ENCODE results near the gene NR2F2. TPM values are rescaled to one million over a fixed set of nuclear protein-coding genes. Genes with fewer than 3 reads are reported as not detected.

NR2F2 gene
- total and polyA plus RNA-seq, 2 of the 13 experiments (the other 11 are each of a cell fraction or from before 2014, with no cell fraction given) = 3.5 to 4.7 TPM

DNA sequence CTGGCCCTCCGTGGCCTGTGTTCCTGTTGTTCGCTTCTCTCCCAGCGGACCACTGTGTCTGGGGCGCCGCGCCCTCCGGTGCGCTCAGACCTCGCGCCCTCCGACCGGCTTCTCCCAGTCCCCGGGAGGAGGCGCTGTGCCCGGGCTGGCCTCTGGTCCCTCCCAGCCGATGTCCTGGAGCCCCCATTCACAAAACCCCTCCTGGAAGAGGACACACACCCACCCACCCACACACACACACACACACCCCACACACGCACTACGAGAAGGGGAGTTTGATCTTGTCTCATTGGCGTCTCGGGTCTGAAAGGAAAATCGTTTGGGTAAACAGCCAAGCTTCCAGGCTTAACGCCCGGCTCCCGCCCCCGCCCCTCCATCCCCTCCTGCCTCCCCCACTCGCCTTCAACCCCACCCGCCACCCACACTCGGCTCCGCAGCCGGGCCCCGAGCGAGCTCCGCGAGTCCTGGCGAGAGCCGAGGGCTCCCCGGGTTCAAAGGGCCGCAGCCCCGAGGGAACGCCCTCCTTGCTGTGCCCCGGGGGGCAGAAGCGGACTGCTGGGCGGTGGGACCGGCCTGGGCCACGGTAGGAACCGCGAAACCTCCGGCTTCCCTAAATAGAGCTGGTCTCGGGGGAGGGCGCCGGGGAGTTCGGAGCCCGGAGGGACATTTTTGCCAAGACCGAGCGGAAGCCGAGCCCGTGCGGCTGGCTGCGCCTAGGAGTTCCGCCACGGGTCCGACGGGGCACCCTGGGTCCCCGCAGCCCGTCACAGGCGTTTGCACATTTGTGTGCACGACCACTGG, 23.6 kb downstream of the NR2F2 start (continued):
- TF ChIP-seq, protein P1, sequence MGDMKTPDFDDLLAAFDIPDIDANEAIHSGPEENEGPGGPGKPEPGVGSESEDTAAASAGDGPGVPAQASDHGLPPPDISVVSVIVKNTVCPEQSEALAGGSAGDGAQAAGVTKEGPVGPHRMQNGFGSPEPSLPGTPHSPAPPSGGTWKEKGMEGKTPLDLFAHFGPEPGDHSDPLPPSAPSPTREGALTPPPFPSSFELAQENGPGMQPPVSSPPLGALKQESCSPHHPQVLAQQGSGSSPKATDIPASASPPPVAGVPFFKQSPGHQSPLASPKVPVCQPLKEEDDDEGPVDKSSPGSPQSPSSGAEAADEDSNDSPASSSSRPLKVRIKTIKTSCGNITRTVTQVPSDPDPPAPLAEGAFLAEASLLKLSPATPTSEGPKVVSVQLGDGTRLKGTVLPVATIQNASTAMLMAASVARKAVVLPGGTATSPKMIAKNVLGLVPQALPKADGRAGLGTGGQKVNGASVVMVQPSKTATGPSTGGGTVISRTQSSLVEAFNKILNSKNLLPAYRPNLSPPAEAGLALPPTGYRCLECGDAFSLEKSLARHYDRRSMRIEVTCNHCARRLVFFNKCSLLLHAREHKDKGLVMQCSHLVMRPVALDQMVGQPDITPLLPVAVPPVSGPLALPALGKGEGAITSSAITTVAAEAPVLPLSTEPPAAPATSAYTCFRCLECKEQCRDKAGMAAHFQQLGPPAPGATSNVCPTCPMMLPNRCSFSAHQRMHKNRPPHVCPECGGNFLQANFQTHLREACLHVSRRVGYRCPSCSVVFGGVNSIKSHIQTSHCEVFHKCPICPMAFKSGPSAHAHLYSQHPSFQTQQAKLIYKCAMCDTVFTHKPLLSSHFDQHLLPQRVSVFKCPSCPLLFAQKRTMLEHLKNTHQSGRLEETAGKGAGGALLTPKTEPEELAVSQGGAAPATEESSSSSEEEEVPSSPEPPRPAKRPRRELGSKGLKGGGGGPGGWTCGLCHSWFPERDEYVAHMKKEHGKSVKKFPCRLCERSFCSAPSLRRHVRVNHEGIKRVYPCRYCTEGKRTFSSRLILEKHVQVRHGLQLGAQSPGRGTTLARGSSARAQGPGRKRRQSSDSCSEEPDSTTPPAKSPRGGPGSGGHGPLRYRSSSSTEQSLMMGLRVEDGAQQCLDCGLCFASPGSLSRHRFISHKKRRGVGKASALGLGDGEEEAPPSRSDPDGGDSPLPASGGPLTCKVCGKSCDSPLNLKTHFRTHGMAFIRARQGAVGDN (CRISPR knock-in tag; IDR thresholded peaks at IDR 0.05) = peak; percentile 56
- TF ChIP-seq XBP1 (CRISPR knock-in tag; IDR thresholded peaks at IDR 0.05) (no peak), ZBTB38 (CRISPR knock-in tag; IDR thresholded peaks at IDR 0.05) (no peak), PHF8 (CRISPR knock-in tag; IDR thresholded peaks at IDR 0.05) (peak; percentile 70)

DNA sequence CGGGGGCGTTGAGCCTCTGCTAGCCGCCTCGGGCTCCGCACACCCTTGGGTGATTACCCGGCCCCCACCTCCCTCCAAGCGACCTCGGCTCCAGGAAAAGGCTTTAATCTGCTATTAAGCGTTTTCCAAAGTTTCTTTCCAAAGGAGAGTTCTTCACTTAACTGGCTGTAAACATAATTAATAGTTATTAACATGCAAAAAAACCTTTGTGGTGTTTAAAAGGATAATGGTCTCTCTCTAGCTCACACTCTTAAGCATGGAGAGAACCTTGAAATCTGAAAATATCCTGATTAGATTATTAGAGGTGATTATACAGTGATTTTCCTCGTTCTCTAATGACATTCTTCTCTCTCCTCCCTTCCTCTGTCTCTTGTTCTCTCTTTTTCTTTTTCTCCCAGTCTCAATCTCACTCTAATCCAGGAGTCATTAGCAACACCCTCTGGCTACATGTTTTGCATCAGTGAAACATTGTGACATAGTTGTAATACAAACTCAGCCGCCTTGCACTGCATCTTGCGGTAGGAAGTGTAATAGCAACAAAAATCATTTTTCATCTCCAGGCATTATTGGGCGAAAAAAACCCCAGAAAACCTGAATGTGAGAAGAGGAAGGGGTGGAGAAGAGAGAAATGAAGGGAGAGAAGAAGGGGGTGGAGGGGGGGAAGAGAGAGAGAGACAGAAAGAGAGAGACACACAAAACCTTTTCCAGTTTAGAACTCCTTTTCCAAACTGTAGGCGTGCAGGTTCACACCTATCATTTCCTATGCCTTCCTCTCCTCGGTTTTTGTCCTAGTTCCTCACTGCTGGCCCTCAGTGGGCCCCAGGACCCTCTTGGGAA, 24.4 kb downstream of the NR2F2 start:
- Histone ChIP-seq H3K4me3 (replicated peaks in 1 of 3; ENCODE audit: insufficient read depth in 1 of 3, low read depth in 2 of 3, low read length in 3 of 3) (peak overlapping the region; percentile 73 to 83 (median 81)), H3K27ac (ENCODE audit: extremely low read length, insufficient read depth, low read length) (no peak overlapping the region), H3K9me3 (ENCODE audit: low read length) (no peaks in the 10 kb centered on the region), H2AFZ (ENCODE audit: low read length) (peak overlapping the region; percentile 18), H3K9ac (ENCODE audit: insufficient read depth, low read depth, low read length) (peak overlapping the region; percentile 60), H3K79me2 (ENCODE audit: insufficient read depth, low read length) (no peaks in the 10 kb centered on the region), H3K4me2 (ENCODE audit: low read depth, low read length) (peak overlapping the region; percentile 81), H3K27me3 (ENCODE audit: control insufficient read depth in 1 of 2, insufficient read depth in 2 of 2, low read length in 2 of 2) (no peaks in the 10 kb centered on the region; a peak in 1 of 5 replicates), H3K36me3 (replicated peaks in 1 of 2; ENCODE audit: control insufficient read depth in 1 of 2, insufficient read depth in 2 of 2, low read length in 2 of 2) (no peaks in the 10 kb centered on the region), H4K20me1 (ENCODE audit: insufficient read depth, low read length) (no peaks in the 10 kb centered on the region), H3K4me1 (ENCODE audit: insufficient read depth, low read length) (peaks cover 26% of the 10 kb centered on the region)
- FAIRE-seq (peak; percentile 53), DNase-seq (ENCODE audit: low spot score) (peak; percentile 56), ATAC-seq (peak; percentile 45)
- CTCF ChIA-PET (ENCODE audit: low intra/inter-chr PET ratio, low total read pairs) = no interaction called here
- POLR2A ChIA-PET = interaction anchor here (0.7 to 4.0 kb wide), 5 partner anchors 16 to 28 kb away, joined by 3 to 23 read pairs (median 6); partner anchors contain the start of gene NR2F2
- BruUV-seq (replicated peaks) = TSS peak; percentile 28
- intact Hi-C loops (cut with micrococcal nuclease; ENCODE audit: unreplicated experiment) = loop anchor here (2.0 to 10.0 kb wide), 4 partner anchors 16 to 882 kb away; no protein-coding TSS in a partner anchor
- WGBS (ENCODE audit: low lambda C conversion rate) = 6% methylated on average over 13 of the region's 15 CpGs
- in situ Hi-C loops (cut with HindIII; ENCODE audit: extremely low pct_ligation_motif_present, low pct_unique_long_range_greater_than_20kb) = loop anchor here (25.0 kb wide), 1 partner anchor 1407 kb away; no protein-coding TSS in a partner anchor
- TF ChIP-seq, protein P2, sequence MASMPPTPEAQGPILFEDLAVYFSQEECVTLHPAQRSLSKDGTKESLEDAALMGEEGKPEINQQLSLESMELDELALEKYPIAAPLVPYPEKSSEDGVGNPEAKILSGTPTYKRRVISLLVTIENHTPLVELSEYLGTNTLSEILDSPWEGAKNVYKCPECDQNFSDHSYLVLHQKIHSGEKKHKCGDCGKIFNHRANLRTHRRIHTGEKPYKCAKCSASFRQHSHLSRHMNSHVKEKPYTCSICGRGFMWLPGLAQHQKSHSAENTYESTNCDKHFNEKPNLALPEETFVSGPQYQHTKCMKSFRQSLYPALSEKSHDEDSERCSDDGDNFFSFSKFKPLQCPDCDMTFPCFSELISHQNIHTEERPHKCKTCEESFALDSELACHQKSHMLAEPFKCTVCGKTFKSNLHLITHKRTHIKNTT (CRISPR knock-in tag; IDR thresholded peaks at IDR 0.05) = no peak
- TF ChIP-seq, protein P3, sequence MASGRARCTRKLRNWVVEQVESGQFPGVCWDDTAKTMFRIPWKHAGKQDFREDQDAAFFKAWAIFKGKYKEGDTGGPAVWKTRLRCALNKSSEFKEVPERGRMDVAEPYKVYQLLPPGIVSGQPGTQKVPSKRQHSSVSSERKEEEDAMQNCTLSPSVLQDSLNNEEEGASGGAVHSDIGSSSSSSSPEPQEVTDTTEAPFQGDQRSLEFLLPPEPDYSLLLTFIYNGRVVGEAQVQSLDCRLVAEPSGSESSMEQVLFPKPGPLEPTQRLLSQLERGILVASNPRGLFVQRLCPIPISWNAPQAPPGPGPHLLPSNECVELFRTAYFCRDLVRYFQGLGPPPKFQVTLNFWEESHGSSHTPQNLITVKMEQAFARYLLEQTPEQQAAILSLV (CRISPR knock-in tag; IDR thresholded peaks at IDR 0.05; ENCODE audit: borderline replicate concordance) = no peak
- TF ChIP-seq CEBPG (CRISPR knock-in tag; IDR thresholded peaks at IDR 0.05) (peak; percentile 70), ZNF777 (CRISPR knock-in tag; IDR thresholded peaks at IDR 0.05) (0 out of 2 replicates have a peak, but pooled peaks have one; percentile 50), ATAD3A (CRISPR knock-in tag; IDR thresholded peaks at IDR 0.05) (no peak), HNRNPK (IDR thresholded peaks at IDR 0.05; ENCODE audit: low read depth, low read length, poor library complexity, severe bottlenecking) (peak; percentile 51), STAG1 (CRISPR knock-in tag; IDR thresholded peaks at IDR 0.05) (peak; percentile 27)
- TF ChIP-seq, protein P4, sequence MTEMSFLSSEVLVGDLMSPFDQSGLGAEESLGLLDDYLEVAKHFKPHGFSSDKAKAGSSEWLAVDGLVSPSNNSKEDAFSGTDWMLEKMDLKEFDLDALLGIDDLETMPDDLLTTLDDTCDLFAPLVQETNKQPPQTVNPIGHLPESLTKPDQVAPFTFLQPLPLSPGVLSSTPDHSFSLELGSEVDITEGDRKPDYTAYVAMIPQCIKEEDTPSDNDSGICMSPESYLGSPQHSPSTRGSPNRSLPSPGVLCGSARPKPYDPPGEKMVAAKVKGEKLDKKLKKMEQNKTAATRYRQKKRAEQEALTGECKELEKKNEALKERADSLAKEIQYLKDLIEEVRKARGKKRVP (CRISPR knock-in tag; IDR thresholded peaks at IDR 0.05) = 0 out of 4 replicates have a peak, but pooled peaks of 1 of the 2 experiments have one; percentile 51
